Hypothalamus (tissue), 51 donors: Measurements from ENCODE around the gene KDM4B.

Experiments used
- DNase-seq, 51 donors: peaks; one replicate each; lab custom pipeline; 2025; lab: John Stamatoyannopoulos, UW

Gene KDM4B

DNA sequence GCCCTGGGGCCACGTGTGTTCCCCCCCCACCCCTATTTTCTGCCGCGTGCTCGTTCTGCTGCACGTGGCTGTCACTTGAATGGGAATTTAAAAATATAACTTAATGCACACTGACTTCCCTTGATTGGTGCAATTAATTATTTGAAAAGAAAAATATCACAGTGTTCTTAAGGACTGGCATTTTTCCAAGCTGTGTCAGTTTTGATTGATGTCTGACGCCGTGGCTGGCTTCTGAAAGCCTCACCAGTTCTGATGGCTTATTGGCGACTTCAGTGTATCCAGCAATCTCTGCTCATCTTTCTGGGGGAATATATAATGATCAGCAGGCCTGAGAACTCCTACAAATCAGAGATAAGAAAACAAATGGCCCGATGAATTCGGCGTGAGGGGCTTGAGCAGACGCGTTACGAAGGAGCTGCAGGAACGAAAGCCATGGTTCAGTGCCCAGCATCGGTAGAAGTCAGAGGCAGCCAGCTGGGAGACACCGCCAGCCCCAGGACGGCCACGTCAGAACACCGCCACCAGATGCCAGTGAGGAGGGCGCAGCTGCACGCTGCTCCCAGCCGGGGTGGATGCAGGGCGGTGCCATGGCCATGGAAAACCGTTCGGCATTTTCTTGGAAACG lies 111.2 kb downstream of the KDM4B start:
- DNase-seq, result peak in 21 of 51 donors; percentile 7 to 63 (median 22)

DNA sequence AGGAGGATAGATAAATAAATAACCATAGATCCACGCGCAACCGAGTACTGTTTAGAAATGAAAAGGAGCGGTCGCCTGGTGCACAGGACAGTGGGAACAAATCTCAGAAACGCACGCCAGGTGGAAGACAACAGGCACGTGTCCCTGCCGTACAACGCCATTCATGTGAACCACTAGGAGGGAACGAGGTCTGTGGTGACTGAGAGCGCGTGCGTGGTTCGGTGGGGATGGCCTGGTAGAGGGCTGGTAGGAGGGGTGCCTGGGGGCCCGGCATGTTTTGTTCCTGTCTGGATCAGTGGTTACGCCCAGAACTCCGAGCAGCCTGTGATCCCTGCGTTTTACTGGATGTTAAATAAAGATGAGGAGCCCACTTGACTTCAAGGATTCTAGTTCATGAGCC lies 111.9 kb downstream of the KDM4B start:
- no peak for DNase-seq

DNA sequence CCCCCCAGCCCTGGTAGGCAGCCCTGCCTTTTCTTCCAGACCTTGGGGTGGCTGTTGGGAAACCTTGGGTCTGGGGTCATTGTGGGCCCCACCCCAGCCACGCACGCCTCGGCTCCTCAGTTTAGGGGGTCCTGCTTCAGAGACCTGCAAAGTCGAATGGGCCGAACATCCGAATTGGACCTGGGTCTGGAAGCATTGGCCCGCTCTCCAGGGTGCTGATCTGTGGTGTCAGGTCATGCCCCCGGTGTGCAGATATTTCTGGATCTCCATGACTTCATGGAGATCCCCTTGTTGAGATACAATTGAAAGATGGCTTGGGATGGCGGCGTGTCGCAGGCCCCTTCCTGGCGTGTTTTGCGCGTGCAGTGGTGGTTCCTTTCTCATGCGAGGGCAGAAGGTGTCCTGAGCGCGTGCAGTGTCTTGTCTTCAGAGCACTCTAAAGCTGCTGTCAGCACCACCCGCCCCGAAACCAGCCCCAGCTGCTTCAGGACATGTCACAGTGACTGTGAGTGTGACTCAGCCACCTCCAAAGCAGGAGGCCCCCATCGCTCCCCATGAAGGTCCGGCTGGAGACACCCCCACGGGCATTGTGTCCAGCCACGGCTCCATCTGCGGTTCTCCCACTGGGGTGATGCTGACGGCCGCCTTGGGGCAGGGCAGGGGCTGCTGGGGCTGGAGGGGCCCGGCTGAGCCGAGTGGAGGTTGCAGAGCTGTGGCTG lies 112.7 kb downstream of the KDM4B start:
- DNase-seq, result peak in 1 of 51 donors; percentile 21

DNA sequence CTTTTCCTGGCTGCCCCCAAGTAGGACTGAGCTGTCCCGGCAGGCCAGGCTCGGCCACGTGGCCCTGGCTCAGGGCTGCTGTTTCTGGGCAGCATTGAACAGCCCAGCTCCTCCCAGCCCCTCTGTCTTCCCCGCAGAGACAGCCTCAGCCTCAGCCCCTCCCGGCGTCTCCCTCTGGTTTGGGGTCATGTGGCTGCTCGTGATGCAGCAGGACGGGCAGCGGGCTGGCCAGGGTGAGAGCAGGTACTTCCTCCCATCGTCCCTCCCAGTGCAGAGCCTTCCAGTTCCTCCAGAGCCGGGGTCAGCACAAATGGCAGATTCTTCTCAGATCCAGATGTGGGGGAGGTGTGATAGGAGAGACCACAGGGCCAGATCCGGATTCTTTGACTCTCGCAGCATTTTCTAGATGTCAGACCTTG lies 114.6 kb downstream of the KDM4B start:
- DNase-seq, result peak in 7 of 51 donors; percentile 2 to 51 (median 27)

DNA sequence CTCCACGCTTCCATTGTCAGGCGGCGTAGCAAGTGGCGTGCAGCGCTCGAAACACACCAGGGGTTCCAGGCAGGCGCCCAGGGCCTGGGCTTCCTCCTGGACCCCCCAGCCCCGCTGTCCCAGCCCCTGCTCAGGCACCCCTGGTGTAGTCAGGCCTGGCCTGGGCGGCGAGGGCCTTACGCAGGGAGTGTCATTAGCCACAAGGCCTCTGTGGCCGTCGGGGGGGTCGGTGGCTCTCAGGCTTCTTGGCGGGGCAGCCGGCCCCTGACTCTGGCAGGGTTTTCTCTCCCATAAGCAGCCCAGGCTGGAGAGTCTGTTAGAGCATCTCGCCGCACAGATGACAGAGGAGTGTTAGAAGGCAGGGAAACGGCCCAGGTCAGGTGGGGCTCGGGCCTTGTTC lies 116.7 kb downstream of the KDM4B start:
- DNase-seq, result no peak

DNA sequence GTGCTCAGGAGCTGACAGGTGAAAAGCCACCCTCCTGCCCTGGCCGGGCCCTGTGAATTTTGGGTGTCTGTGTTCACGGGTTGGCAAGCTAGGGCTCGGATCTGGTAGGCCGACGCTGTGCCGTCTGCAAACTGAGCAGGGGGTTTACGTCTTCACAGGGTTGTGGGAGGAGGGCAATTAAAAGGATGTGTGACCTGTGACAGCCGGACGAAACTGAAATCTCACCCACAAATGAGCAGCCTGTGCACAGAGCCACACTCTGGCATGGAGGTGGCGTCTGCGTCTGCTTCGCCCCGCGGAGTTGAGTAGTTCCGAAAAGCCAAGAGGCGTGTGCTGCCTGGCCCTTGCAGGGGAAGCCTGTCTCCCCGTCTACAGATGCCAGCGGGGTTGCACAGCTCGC lies 117.3 kb downstream of the KDM4B start:
- no peak for DNase-seq

DNA sequence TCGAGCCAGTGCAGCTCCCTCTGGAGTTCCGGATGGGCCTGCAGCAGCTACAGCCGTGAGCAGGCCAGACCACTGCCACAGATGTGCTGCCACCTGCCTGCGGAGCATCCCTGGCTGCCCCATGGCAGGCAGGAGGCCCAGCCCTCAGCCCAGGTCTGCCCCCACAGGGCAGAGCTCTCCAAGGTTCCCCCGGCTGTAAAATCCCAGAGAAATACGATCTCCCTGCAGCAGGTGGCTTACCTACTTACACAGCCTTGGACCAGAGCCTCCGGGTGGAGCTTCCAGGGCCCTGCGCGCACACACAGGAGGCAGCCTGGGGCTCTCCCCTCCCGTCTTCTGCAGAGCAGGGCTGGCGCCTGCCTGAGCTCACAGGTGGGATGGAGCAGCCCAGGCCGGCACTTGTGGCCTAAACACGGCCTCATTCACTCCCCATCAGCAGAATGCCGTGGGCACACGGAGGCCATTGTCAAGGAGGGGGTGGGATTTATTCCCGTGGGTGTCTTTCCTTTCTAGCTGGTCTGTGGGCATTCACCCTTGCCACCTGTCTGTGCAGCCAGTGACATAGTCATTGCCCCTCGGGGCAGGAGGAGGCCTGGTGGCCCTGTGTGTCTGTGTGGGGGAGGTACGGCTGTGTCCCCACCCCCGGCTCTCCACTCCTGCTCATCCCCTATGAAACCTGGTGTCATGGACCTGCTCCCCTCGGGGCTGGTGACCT lies 118.0 kb downstream of the KDM4B start:
- DNase-seq, result no peak

DNA sequence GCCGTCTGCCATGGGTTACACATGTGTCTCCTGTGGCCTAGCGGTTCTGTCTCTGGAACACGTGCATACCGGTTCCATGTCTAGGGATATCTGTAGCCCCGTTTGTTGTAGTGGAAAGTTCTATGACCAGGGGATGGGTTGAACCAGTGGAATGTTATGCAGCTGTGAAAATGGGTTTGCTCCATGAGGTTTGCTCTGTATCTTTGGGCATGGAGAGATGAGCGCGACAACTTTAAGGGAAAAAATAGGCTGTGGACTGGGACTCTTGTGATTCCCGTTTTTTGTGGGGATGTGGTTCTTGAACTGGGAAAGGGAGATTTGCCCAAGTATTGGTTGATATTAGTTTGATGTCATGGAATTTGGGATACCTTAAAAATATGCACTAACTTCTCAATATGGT lies 120.4 kb downstream of the KDM4B start:
- no peak for DNase-seq

DNA sequence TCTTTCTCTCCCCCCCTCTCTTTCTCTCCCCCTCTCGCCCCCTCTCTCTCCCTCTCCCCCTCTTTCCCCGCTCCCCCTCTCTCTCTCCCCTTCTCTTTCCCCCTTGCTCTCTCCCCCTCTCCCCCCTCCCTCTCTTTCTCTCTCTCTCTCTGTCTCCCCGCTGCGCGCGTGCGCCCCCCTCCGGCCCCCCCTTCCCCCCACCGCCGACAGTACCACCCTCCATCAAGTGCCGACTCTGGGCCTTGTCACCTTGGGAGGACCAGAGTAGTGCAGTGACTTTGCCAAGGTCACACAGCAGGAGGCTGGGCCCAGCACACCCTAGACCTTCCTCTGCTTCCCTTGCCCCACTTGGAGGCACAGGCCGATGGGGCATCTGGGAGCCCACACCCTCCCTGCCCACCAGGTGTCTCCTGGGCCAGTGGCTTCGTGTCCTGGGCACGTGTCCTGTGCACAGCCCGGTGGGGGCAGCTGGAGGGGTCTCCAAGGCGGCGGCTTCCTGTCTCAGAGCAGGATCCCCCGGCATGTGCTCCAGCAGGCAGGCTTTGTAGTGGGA lies 121.6 kb downstream of the KDM4B start:
- no peak for DNase-seq

DNA sequence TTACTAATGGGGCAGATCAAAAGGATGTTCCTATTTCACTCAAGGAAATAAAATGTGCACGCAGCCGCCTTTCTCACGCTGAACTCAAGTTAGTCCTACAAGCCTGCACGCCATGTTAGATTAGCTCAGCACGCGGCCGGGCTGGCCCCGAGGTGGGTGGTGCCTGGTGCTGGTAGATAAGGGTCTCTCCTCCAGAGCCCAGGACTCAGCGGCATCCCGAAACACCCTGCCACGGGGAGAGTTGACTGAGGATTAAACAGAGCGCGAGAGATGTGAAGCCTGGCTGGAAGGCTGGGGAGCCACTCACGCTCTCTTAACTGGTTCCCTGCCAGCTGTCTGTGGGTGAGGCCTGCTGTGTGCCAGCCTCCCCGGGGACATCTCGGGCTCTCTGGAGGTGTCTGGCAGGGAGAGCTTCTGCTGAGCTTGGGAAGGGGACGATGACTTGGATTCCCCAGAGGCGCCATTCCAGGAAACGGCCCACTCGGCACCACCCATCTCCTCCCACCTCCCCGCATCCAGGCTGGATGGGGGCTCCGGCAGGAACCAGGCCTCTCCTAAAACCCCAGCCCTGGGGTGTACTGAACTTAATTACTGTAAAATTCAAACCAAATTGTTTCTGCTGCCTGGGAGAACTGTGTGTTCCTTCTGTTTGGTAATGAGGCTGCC lies 122.2 kb downstream of the KDM4B start:
- peak in 8 of 51 donors; percentile 5 to 76 (median 26) for DNase-seq

DNA sequence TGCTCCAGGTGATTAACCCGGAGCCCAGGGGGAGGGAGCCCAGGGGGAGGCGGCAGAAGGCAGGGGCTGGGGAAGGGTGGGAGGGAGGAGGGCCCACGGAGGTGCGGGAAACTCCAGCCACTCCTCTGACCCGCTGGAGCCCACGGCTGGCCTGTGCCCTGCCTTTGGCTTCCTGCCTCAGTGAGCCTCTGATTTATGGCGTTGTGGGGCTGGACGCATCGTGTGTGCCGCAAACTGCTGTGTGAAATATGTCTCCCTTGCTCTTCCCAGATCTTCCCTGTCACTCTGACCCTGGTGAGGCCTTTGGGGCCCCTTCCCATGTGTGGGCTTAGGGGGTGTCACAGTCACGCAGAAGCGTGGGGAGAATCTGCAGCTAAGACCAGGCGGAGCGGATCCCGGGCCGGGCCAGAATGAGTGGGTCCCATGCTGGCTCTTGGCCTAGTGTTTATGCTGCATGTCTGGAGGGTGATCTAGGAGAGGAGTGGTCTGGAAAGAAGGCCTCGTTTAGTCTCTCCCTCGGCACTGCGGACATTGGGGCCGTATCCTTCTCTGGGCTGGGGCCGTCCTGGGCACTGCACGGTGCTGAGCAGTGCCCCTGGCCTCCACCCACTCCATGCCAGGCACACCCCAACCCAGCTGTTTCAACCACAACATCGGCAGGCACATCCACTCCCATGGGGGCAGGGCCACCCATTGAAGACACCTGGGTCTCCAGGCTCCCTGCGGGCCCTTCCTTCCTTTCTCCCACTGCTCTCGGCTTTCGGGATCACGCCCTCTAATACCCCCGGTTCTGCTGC lies 123.0 kb downstream of the KDM4B start:
- no peak for DNase-seq

DNA sequence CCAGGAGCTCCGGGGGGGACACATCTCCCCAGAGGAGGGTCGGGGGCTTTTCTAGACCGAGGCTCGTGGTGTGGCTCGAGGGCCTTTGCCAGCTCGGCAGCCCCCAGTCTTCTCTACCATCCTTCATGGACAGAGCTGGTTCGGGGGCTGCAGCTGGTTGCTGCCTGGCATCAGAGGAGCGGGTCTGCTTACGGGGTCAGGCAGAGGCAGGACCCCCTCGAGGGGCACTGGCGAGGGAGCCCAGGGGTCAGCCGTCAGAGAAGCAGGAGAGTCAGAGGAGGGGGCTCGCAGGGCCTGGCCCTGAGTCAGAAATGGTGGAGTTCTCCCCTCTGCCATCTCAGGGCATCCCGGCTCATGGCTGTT lies 123.5 kb downstream of the KDM4B start:
- no peak for DNase-seq

DNA sequence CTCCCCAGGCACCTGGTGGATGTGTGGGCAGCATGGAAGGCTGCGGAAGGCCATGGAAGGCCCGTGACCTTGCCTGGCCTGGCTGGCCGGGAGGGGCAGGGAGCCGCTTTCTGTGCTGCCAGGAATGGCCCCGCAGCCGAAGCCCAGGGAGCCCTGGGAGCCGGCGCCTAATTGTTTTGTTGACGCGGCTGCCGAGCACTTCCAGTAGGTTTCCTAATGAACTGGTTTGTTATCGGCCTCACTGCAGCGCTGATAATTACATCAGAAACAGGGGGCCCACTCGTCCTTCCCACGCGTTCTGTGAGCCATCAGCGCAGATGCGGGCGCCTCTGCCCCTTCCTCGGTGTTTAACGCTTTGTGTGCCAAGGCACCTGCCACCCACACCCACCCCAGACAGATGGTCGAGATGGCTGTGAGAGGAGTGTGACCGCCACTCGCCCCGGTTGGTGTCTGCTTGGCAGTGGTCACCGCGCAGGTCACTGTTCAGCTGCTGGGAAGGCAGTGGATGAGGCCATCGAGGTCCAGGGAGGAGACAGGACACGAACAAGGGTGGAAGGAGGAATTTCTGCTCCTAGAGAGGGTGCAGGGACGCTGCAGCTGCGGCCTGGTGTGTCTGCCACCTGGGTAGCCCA lies 124.5 kb downstream of the KDM4B start:
- DNase-seq, result peak in 27 of 51 donors; percentile 8 to 54 (median 31)

DNA sequence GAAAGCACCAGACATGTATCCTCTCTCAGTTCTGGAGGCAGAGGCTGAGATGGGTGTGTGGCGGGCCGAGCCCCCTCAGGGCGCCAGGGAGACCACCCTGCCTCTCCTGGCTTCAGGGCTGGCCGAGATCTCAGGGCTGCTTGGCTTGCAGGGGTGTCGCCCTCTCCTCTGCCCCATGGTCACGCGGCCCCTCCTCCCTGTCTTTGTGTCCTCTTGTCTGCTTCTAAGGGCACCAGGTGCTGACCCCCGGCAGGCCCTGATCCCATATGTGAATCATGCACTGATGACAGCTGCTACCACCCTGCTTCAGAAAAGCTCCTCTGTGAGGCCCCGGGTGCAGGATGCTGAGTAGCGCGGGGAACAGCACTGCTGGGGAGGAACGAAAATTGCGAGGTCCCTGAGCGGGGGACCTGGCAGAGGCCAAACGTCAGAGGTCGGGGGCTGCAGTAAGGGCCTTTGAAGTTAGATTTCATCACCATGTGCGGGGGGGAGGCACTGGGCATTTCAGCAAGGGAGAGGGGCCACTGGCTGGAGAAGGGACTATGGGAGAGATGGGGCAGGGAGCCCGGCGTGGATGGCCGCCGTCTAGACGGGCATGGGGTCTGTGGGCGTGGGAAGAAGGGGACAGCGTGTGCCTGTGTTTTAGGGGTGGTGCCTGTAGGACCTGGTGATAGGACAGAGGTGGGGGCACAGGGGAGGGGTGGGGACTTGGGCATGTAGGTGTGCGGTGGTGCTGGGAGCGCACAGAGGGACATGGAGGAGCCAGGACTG lies 125.2 kb downstream of the KDM4B start:
- no peak for DNase-seq

DNA sequence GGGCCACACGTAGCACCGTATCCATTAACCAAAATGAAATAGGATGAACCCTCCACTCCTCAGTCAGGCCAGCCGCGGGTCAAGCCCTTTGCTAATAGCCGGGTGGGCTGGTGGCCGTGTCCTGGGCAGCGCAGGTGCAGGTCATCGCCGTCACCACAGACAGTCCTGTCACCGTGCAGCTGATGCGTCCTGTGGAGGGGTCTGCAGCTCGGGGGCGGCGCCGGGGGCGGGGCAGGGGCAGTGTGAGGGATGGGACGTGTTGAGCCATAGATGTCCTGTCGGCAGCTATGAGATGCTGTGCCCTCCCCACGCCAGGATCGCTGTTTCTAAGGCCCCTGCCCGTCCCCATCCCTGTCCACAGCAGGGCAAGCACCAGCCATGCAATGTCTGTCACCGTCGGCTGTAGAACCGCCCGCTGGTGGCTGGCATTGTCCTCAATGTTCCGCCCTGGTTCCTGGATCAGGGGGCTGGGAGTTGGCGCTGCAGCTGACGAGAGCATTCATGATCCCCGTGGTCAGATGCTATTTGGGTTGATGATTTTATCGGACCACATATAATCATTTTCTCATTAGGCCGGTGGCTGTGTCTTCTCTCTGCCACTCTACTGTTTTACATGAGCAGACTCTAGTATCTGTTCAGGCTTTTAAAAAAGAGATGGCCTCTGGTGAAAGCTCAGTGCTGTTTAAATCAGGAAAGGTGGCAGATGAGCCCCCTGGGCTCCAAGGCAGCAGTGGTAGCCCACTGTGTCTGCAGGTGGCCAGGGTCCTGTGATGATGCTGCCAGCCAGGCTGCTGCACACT lies 126.1 kb downstream of the KDM4B start:
- DNase-seq, result no peak

DNA sequence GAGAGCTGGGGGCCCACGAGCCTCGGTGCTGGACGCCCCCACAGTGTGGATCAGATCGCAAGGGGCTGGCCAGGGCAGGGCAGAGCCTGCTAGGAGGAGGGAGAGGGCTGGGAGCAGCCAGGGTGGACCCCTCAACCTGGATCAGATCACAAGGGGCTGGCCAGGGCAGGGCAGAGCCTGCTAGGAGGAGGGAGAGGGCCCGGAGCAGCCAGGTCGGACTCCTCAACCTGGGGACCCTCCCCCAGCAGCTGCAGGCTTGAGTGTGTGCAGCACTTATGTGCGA lies 126.6 kb downstream of the KDM4B start:
- no peak for DNase-seq

DNA sequence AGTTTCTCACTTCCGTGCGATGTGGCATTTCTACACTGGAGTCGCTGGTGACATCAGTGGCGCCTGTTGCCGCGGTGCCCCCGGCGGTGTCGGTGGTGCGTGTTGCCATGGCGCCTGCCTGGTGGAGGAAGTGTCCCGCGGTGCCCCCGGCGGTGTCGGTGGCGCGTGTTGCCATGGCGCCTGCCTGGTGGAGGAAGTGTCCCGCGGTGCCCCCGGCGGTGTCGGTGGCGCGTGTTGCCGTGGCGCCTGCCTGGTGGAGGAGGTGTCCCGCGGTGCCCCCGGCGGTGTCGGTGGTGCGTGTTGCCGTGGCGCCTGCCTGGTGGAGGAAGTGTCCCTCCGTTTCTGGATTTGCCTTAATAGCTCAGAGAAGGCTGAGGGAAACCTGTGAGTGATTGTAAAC lies 127.6 kb downstream of the KDM4B start:
- no peak for DNase-seq

DNA sequence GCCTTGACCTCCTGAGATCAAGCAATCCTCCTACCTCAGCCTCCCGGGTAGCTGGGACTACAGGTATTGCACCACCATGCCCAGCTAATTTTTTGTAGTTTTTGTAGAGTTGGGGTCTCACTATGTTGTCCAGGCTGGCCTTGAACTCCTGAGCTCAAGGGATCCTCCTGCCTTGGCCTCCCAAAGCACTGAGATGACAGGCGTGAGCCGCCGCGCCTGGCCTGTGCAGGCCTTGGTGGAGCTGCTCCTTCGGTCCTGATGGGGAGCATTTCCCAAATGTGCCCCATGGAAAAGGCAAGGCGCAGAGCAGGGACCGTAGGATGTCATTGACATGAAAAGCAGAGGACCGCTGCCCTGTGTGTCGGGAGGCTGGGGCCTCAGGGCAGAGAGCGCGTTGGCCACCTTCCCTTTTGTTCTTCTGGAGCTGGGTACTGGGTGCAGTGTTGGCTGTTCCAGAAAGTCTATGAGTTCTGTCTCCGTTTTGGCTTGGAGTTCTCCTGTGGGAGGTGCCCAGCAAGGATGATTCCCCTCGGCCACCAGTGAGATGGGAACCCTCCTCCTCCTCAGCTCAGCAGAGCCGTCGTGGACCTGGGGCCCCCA lies 128.5 kb downstream of the KDM4B start:
- no peak for DNase-seq
